Measurements from ENCODE around the gene CNTN5.

Gene CNTN5

DNA sequence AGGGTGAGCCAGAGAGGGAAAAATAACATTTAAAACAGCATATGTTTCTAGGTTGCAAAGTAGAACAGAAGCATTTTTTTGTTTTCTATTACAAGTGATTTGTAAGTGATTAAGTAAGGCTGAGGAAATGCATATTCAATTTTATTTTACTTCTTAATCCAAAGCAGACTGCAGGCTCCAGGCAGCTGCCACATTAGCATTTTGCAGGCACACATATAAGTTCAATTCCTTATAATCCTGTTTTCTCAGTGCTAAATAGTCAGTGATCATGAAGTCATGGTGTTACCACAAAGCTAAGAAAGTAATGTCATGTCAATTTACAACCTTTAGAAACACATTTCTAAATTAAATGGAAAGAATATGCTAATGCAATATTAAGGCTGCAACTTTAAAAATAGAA lies 149.8 kb downstream of the CNTN5 start:
- H3K36me3 ChIP-seq (ENCODE audit: control insufficient read depth, insufficient read depth, low read length) = no peaks in the 10 kb centered on the region
- H3K9me3 ChIP-seq (ENCODE audit: control insufficient read depth, low read length) = no peaks in the 10 kb centered on the region
- H3K4me3 ChIP-seq (ENCODE audit: extremely low read depth, insufficient read depth, low read length, poor library complexity, severe bottlenecking) = no peak overlapping the region
- H3K4me1 ChIP-seq (ENCODE audit: control insufficient read depth, insufficient read depth, low read length, poor library complexity, severe bottlenecking) = no peaks in the 10 kb centered on the region
- H3K27ac ChIP-seq (ENCODE audit: low read depth, low read length, severe bottlenecking) = no peak overlapping the region

DNA sequence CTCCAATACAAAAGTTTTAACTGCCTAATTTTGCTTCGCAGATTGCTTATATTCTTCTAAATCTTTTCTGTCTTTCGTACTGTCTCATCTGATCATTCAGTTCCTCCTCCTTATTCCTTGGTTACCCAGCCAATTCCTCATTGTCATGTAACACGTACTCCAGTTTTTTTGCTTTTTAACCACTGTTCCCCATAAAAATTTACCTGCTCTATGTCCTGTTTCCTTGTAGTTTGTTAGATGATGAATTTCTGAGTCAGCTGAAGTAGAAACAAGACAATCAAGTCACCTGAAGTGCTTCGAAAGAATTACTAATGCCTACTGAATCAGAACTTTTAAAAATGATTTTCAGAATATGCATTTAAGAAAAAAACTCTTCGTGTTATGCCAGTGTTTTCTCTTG lies 150.6 kb downstream of the CNTN5 start:
- no peaks in the 10 kb centered on the region for H3K4me1 ChIP-seq (ENCODE audit: control insufficient read depth, insufficient read depth, low read length, poor library complexity, severe bottlenecking)

DNA sequence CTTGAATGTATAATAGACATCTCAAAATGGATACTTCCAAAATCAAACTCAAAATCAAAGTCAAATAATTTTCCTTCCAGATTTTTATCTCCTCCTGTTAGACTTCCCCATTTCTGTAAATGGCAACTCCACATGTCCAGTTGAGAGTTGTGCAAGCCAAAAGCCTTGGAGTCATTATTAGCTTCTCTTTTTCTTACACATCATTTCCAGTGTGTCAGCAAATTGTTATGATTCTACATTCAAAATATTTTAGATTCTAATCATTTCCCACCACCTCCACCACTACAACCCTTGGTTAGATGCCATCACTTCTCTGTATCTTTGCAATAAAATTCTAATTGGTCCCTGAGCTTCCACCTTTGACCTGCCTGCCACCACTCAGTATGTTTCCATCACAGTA lies 155.7 kb downstream of the CNTN5 start:
- Histone ChIP-seq H3K27ac (ENCODE audit: low read depth, low read length, severe bottlenecking) (no peak overlapping the region), H3K4me3 (ENCODE audit: extremely low read depth, insufficient read depth, low read length, poor library complexity, severe bottlenecking) (no peak overlapping the region), H3K36me3 (ENCODE audit: control insufficient read depth, insufficient read depth, low read length) (no peaks in the 10 kb centered on the region), H3K9me3 (ENCODE audit: control insufficient read depth, low read length) (no peaks in the 10 kb centered on the region), H3K4me1 (ENCODE audit: control insufficient read depth, insufficient read depth, low read length, poor library complexity, severe bottlenecking) (no peaks in the 10 kb centered on the region)

More for the DNA sequence above, 150.6 kb downstream of the CNTN5 start:
- Histone ChIP-seq H3K9me3 (ENCODE audit: control insufficient read depth, low read length) (no peaks in the 10 kb centered on the region), H3K36me3 (ENCODE audit: control insufficient read depth, insufficient read depth, low read length) (no peaks in the 10 kb centered on the region), H3K4me3 (ENCODE audit: extremely low read depth, insufficient read depth, low read length, poor library complexity, severe bottlenecking) (no peak overlapping the region), H3K27ac (ENCODE audit: low read depth, low read length, severe bottlenecking) (no peak overlapping the region)
- WGBS, 2 experiments (ENCODE audit: insufficient coverage in 2 of 2) = 91 to 93% methylated on average over 2 of the region's 5 CpGs

DNA sequence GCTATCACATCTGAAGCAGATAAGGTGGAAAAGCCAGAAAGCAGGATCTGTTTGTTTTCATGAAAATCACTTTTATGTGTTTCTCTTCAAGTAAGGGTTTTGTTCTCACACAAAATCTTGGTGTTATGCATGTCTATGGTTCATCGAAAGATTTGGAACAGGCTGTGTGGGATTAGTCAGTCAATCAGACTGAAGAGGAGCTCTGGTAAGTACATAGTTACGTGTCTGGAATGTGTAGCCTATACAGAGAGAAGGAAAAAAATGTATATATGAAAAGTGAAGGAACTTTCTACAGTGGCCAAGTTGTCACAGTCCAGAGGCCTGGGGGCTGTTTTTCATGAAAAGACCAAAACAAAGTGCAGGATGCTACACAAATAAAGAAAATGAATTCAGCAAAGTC lies 156.7 kb downstream of the CNTN5 start:
- H3K4me1 ChIP-seq (ENCODE audit: control insufficient read depth, insufficient read depth, low read length, poor library complexity, severe bottlenecking) = no peaks in the 10 kb centered on the region
- no peak overlapping the region for H3K4me3 ChIP-seq (ENCODE audit: extremely low read depth, insufficient read depth, low read length, poor library complexity, severe bottlenecking)
- H3K36me3 ChIP-seq (ENCODE audit: control insufficient read depth, insufficient read depth, low read length) = no peaks in the 10 kb centered on the region
- WGBS, 2 experiments (ENCODE audit: insufficient coverage in 2 of 2) = 71 to 96% methylated on average over 2 of the region's 2 CpGs
- no peaks in the 10 kb centered on the region for H3K9me3 ChIP-seq (ENCODE audit: control insufficient read depth, low read length)
- no peak overlapping the region for H3K27ac ChIP-seq (ENCODE audit: low read depth, low read length, severe bottlenecking)

DNA sequence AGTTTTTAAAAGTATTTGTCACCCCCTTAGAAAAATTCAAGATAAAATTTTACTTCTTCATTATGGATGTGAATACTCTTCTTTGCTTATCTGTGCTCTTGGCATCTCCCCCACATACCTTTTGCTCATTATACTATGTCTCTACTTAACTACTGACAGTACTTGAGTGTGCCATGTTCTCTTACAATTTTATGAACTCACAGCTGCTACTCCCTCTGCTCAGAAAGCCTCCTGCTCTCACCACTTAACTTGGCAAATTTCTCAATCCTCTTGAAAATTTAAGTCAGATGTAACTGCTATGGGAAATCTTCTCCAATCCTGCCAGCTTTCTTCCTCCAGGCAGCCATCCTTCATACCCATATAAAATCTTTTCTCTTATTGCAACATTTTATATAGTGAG lies 163.4 kb downstream of the CNTN5 start:
- no peak overlapping the region for H3K4me3 ChIP-seq (ENCODE audit: extremely low read depth, insufficient read depth, low read length, poor library complexity, severe bottlenecking)
- H3K27ac ChIP-seq (ENCODE audit: low read depth, low read length, severe bottlenecking) = no peak overlapping the region
- H3K9me3 ChIP-seq (ENCODE audit: control insufficient read depth, low read length) = no peaks in the 10 kb centered on the region
- H3K36me3 ChIP-seq (ENCODE audit: control insufficient read depth, insufficient read depth, low read length) = no peaks in the 10 kb centered on the region
- H3K4me1 ChIP-seq (ENCODE audit: control insufficient read depth, insufficient read depth, low read length, poor library complexity, severe bottlenecking) = no peaks in the 10 kb centered on the region

DNA sequence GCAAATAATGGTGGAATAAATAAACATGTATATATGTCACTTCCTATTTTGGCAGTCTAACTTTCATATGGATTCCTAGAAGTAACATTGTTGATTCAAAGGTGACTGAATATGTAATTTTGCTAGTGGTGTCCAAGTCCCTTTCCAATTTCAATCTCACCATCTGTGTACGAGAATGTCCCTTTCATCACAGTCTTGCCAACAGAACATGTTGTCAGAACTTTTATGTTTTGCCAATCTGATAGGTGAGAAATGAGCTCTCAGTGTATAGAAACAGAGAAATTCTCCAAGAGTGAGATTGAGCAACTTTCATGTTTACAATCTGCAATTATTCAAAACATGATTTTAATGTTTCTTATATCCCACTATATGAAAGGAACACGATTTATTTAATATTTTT lies 167.5 kb downstream of the CNTN5 start:
- WGBS, 2 experiments (ENCODE audit: insufficient coverage in 2 of 2) = no CpG with 5 or more reads among the region's 2 CpGs

DNA sequence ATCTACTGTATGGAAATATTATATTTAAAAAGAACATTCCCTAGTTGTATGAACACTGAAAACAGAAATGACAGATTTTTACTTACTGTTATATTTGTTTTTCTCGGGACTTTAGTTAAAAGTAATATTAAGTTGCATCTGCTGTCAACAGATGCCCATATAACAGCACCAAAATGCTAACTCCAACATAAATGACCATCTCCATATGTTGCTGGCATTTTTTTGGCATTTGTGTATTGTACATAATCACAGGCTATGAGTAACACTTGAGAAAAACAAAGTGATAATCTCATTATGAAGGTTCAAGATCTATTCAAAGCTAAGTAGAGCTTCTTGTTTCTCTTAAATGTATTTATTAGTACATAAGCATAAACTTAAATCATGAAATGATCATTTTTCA lies 172.0 kb downstream of the CNTN5 start:
- no peaks in the 10 kb centered on the region for H3K4me1 ChIP-seq (ENCODE audit: control insufficient read depth, insufficient read depth, low read length, poor library complexity, severe bottlenecking)
- no peaks in the 10 kb centered on the region for H3K9me3 ChIP-seq (ENCODE audit: control insufficient read depth, low read length)
- no peak overlapping the region for H3K27ac ChIP-seq (ENCODE audit: low read depth, low read length, severe bottlenecking)
- no peaks in the 10 kb centered on the region for H3K36me3 ChIP-seq (ENCODE audit: control insufficient read depth, insufficient read depth, low read length)
- no CpG with 5 or more reads among the region's 1 CpG for WGBS, 2 experiments (ENCODE audit: insufficient coverage in 2 of 2)
- no peak overlapping the region for H3K4me3 ChIP-seq (ENCODE audit: extremely low read depth, insufficient read depth, low read length, poor library complexity, severe bottlenecking)

More for the DNA sequence above, 167.5 kb downstream of the CNTN5 start:
- Histone ChIP-seq H3K36me3 (ENCODE audit: control insufficient read depth, insufficient read depth, low read length) (no peaks in the 10 kb centered on the region), H3K4me3 (ENCODE audit: extremely low read depth, insufficient read depth, low read length, poor library complexity, severe bottlenecking) (no peak overlapping the region), H3K4me1 (ENCODE audit: control insufficient read depth, insufficient read depth, low read length, poor library complexity, severe bottlenecking) (no peaks in the 10 kb centered on the region), H3K9me3 (ENCODE audit: control insufficient read depth, low read length) (no peaks in the 10 kb centered on the region), H3K27ac (ENCODE audit: low read depth, low read length, severe bottlenecking) (no peak overlapping the region)

DNA sequence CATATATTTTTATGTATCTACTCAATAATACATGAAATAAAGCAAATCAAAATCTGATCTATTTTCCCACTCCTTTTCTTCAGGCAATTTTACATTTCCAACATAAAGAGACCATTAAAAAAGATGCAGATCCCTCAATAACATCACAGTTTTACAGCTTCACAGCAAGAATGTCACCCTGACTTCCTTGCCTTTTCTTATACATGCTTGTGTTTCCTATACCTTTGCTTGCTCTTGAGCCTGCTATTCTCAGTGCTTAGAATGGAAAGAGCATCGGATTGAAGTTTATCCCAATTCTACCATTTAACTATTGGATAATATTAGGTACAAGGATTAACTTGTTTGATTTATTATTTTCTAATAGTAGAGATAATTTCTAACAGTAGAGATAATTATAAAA lies 176.7 kb downstream of the CNTN5 start:
- Histone ChIP-seq H3K36me3 (ENCODE audit: control insufficient read depth, insufficient read depth, low read length) (no peaks in the 10 kb centered on the region), H3K27ac (ENCODE audit: low read depth, low read length, severe bottlenecking) (no peak overlapping the region), H3K9me3 (ENCODE audit: control insufficient read depth, low read length) (no peaks in the 10 kb centered on the region), H3K4me1 (ENCODE audit: control insufficient read depth, insufficient read depth, low read length, poor library complexity, severe bottlenecking) (no peaks in the 10 kb centered on the region), H3K4me3 (ENCODE audit: extremely low read depth, insufficient read depth, low read length, poor library complexity, severe bottlenecking) (no peak overlapping the region)
- no CpG with 5 or more reads among the region's 1 CpG for WGBS, 2 experiments (ENCODE audit: insufficient coverage in 2 of 2)

DNA sequence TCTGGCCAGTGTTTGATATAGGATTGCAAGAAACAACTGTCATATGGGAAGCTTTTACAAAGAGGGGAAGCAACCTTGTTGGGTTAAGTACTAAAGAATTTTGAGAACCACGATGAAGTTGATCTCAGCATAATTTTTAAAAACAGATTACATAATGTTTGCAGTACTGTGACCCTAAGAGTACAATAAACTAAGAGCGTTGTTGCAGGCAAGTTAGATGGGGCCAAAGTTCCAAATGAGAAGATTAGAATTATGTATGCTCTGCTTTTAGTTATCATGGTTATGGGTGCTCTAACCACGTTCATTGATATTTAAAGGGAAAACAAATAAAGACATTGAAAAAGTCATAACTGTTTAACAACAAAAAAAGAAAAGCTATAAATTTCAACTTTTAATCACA lies 177.5 kb downstream of the CNTN5 start:
- whole genome bisulfite sequencing, 2 experiments (ENCODE audit: insufficient coverage in 2 of 2) = 40% methylated on average over 1 of the region's 3 CpGs; no CpG with 5 or more reads in 1 of the 2 experiments
- Histone ChIP-seq H3K4me3 (ENCODE audit: extremely low read depth, insufficient read depth, low read length, poor library complexity, severe bottlenecking) (no peak overlapping the region), H3K27ac (ENCODE audit: low read depth, low read length, severe bottlenecking) (no peak overlapping the region), H3K4me1 (ENCODE audit: control insufficient read depth, insufficient read depth, low read length, poor library complexity, severe bottlenecking) (no peaks in the 10 kb centered on the region), H3K36me3 (ENCODE audit: control insufficient read depth, insufficient read depth, low read length) (no peaks in the 10 kb centered on the region), H3K9me3 (ENCODE audit: control insufficient read depth, low read length) (no peaks in the 10 kb centered on the region)

DNA sequence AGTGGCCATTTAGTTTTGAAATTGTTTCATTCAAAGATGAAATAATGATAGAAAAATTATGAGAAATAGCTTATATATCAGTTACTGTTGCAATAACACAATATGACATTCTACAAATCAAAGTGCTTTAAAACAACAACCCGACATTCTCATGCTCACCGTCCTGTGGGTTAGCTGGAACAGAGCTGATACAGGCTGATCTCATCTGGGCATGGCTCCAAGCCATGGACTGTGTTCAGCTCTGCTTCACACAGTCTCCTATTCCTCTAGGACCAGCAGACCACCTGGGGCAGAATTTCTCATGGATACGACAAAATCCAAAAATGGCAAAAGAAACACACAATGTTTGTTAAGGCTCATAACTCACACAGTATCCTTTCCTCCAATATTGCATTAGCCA lies 178.6 kb downstream of the CNTN5 start:
- 89 to 97% methylated on average over 2 of the region's 3 CpGs for WGBS, 2 experiments (ENCODE audit: insufficient coverage in 2 of 2)
- H3K36me3 ChIP-seq (ENCODE audit: control insufficient read depth, insufficient read depth, low read length) = no peaks in the 10 kb centered on the region
- H3K9me3 ChIP-seq (ENCODE audit: control insufficient read depth, low read length) = no peaks in the 10 kb centered on the region
- H3K4me3 ChIP-seq (ENCODE audit: extremely low read depth, insufficient read depth, low read length, poor library complexity, severe bottlenecking) = no peak overlapping the region
- H3K4me1 ChIP-seq (ENCODE audit: control insufficient read depth, insufficient read depth, low read length, poor library complexity, severe bottlenecking) = no peaks in the 10 kb centered on the region
- no peak overlapping the region for H3K27ac ChIP-seq (ENCODE audit: low read depth, low read length, severe bottlenecking)

DNA sequence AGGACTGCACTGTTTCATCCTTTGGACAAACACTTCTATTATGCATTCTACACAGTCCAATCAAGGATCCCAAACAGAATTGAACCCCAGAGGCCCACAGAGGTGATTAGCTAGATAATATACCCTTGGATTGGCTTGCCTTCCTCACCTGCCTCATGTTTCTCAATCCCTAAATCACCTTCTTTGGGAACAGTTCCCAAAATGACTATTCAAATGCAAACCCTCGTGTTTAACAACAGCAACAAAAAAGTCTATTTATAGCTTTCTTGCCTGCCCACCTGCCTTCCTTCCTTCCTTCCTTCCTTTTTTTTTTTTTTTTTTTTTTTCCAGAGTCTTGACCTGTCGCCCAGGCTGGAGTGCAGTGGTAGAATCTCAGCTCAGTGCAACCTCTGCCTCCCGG lies 180.0 kb downstream of the CNTN5 start:
- WGBS, 2 experiments (ENCODE audit: insufficient coverage in 2 of 2) = 81 to 83% methylated on average over 2 of the region's 3 CpGs
- Histone ChIP-seq H3K9me3 (ENCODE audit: control insufficient read depth, low read length) (no peaks in the 10 kb centered on the region), H3K27ac (ENCODE audit: low read depth, low read length, severe bottlenecking) (no peak overlapping the region)

DNA sequence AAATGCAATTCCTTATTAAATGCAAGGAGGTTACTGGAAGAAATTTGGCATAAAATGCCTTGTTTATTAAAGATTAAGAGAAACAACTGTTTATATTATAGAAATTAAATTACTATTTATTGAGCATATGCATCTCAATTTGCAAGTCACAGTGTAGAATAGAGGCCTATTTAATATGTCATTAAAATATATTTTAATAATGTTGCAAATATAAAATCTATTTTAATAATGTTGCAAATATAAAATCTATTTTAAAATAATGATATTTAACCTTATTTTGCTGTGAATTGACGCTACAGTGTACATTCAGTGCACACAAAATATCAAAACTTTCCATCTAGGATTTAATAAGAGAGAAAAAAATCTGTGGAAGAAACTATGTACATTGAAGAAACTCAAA lies 188.1 kb downstream of the CNTN5 start:
- H3K36me3 ChIP-seq (ENCODE audit: control insufficient read depth, insufficient read depth, low read length) = no peaks in the 10 kb centered on the region
- H3K4me3 ChIP-seq (ENCODE audit: extremely low read depth, insufficient read depth, low read length, poor library complexity, severe bottlenecking) = no peak overlapping the region
- no peak overlapping the region for H3K27ac ChIP-seq (ENCODE audit: low read depth, low read length, severe bottlenecking)
- H3K4me1 ChIP-seq (ENCODE audit: control insufficient read depth, insufficient read depth, low read length, poor library complexity, severe bottlenecking) = no peaks in the 10 kb centered on the region
- H3K9me3 ChIP-seq (ENCODE audit: control insufficient read depth, low read length) = no peaks in the 10 kb centered on the region
- no CpG with 5 or more reads among the region's 1 CpG for WGBS, 2 experiments (ENCODE audit: insufficient coverage in 2 of 2)

More for the DNA sequence above, 180.0 kb downstream of the CNTN5 start:
- Histone ChIP-seq H3K4me3 (ENCODE audit: extremely low read depth, insufficient read depth, low read length, poor library complexity, severe bottlenecking) (no peak overlapping the region), H3K36me3 (ENCODE audit: control insufficient read depth, insufficient read depth, low read length) (no peaks in the 10 kb centered on the region), H3K4me1 (ENCODE audit: control insufficient read depth, insufficient read depth, low read length, poor library complexity, severe bottlenecking) (no peaks in the 10 kb centered on the region)

Data from mesodermal cell (in vitro differentiated cells).